D341Med (cell line): ENCODE measurements around the gene CLEC2L.
"Not testable (repeated sequence)": the region's sequence is repeated elsewhere in the genome, so short reads cannot be mapped to it uniquely, and the experiment has no call there.

Source experiments
- DNase-seq: peaks from one replicate; pipeline ENCODE4 v3.0.0; 2012; ENCODE audit warnings: low spot score

The CLEC2L gene

DNA sequence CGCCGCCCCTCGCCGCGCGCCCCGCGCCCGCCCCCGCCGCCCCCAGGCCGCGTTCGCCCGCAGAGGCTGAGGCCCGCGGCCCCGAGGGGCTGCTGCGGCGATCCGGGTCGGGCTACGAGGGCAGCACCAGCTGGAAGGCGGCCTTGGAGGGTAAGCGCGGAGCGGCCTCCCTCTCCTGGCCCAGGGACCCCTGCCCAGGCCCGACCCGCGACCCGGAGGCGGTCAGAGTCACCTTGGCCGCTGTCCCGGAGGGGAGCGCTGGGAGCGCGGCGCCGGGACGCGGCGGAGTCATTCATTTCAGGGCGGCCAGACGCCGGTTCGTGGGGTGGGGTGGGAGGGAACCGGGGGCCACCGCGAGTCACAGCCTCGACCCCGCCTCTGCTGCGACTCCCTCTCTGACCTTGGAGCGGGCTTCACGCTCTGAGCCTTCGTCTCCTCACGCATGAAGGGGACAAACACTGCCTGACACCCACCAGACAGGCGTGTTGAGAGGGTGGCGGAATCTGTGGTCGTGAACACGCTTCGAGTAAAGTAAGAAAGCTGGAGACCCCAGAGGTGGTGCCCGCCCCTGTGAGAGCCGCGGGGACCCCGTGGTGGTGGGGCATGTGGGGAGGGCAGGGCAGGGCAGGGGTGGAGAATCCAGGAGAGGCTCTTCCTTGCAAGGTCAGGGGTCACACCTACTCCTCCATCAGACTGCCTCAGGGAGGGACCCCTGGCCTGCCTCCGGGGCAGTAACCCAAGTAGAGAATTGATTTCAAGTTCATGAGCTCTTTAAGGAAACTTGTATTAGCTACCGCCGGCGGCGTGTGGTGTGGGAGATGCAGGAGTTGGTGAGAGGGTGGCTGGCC is 707 bp downstream of the CLEC2L start:
- no peak for DNase-seq

DNA sequence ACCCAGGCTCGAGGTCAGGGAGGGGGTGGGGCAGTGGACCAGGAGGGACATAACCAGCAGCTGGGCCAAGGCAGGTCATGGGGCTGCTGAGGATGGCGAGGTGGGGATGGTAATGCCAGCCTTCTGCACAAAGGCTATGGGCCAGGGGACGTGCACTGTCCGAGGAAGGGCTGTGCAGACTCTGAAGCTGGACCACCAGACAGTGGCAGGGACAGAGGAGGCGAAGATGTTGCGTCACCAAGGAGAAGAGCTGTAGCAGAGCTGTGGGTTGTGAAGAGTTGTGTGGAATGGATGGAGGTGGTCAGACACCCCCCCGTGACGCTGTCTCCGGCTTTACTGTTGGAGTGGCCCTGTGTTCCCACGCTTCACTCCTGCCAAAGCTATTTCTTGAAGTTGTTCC is 1.8 kb downstream of the CLEC2L start:
- no peak for DNase-seq

- DNase-seq: no peak
These were observed 2.3 kb downstream of the CLEC2L start for GRCh38 chr7:139525750-139526149.

GRCh38 chr7:139526578-139527544 is 3.4 kb downstream of the CLEC2L start:
- no peak for DNase-seq

- DNase-seq: no peak
These were observed 7.6 kb downstream of the CLEC2L start for GRCh38 chr7:139531094-139531493.

DNA sequence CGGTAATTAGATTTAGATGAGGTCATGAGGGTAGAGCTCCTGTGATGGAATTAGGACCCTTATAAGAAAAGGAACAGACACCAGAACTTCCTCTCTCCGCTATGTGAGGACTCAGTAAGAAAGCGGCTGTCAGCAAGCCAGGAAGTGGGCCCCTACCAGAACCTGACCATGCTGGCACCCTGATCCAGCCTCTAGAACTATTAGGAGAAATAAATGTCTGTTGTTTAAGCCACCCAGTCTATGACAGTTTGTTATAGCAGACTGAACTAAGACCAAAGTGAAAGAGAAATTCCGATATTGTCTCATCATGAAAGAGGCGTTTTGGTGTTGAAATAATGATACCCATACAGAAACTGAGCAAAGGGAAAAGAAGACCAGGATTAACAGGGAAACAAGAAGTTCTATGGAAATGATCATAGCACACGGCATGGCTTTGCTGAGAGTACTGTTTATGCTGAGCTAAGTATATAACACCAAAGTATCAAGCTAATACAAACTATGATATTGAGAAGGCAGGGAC is 9.2 kb downstream of the CLEC2L start:
- no peak for DNase-seq

GRCh38 chr7:139534096-139534495 is 10.6 kb downstream of the CLEC2L start:
- no peak for DNase-seq

- no peak for DNase-seq
These were observed 11.6 kb downstream of the CLEC2L start for GRCh38 chr7:139534966-139535651.

- DNase-seq: no peak
These were observed 12.7 kb downstream of the CLEC2L start for GRCh38 chr7:139536152-139536551.

DNA sequence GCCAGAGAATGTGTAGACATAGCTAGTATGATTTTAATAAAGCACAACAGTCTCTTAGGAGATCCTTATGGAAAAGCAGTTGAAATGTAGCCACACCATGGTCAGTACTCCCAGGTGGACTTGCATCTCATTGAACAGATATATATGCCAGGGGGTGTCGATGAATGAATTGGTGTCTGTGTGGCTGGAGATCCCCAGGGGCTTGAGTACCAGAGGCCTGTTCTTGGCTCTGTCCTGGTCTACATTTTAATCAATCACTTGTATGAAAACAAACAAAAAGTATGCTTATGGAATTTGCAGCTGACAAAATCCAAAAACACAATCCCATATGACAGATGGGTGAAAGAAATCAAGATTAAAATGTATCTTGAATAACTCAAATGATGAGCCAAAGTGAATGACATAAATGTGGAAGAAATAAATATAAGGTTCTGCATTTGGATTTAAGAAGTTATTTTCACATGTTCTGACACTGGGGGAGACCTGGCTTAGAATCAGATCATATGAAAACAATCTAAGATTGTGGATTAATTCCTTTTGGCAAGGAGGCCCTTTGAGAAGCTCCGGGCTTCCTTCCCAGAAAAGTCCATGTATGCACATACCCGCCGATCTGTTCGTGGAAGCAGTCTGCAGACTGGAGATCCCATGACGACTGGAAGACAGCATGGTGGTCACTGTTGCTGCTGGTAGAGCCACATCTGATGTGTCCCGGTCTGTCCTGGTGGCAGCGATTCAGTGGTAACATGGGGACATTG is 15.6 kb downstream of the CLEC2L start:
- DNase-seq: no peak

DNA sequence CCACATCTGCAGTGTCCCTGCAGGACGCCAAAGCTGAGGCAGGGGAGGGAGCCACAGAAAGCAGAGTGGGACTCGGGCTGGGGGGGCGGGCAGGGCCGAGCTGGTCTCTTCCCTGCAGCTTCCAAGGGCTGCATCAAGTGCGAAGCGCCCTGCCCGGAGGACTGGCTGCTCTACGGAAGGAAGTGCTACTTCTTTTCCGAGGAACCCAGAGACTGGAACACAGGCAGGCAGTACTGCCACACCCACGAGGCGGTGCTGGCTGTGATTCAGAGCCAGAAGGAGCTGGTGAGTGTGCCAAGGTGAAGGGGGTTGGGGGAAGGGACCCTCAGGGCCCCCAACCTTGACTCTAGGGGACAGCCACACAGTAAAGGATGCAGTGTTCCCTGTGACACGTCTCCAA is 16.7 kb downstream of the CLEC2L start:
- no peak for DNase-seq

- DNase-seq: no peak
These were observed 18.3 kb downstream of the CLEC2L start for GRCh38 chr7:139541600-139542307.

DNA sequence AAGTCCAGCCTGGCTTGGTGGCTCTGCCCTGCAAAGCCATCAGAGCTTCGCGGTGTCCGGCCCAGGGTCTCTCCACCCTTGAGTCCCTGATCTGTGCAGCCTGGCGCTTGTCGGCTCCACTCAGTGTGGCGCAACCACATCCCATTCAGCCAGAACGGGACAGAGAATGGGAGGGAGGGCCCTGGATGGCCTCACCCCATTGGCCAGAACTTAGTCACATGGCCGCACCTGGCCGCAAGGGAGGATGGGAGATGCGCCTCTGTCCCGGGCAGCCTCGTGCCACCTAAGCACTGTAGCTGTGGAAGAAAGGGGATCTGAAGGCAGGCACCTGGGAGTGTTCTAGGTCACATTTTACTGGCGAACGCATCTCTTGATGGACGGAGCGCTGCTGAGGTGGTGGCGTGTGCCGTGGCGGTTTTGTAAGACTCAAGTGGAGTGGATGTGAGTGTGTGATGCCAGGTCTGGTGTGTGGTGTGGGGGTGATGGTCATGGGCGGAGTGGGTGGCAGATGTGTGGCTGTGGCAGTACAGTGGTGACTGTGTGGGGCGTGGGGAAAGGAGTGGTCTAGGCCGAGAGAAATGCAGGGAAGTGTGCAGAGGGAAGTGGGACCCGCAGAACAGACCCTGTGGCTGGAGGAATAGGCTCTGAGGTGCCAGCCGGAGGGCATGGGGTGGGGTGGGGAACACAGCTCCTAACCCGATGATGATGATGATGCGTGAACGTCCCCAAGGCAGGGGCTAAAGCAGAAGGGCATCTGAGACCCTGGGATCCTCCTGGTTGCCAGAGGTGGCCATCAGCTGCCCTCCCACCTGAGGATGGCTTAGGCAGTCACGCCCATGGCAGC is 19.0 kb downstream of the CLEC2L start:
- no peak for DNase-seq

- DNase-seq: no peak
These were observed 20.5 kb downstream of the CLEC2L start for GRCh38 chr7:139543801-139544603.

- no peak for DNase-seq
These were observed 21.2 kb downstream of the CLEC2L start for GRCh38 chr7:139544645-139545044.

GRCh38 chr7:139548302-139549028 is 25.0 kb downstream of the CLEC2L start:
- DNase-seq: no peak

DNA sequence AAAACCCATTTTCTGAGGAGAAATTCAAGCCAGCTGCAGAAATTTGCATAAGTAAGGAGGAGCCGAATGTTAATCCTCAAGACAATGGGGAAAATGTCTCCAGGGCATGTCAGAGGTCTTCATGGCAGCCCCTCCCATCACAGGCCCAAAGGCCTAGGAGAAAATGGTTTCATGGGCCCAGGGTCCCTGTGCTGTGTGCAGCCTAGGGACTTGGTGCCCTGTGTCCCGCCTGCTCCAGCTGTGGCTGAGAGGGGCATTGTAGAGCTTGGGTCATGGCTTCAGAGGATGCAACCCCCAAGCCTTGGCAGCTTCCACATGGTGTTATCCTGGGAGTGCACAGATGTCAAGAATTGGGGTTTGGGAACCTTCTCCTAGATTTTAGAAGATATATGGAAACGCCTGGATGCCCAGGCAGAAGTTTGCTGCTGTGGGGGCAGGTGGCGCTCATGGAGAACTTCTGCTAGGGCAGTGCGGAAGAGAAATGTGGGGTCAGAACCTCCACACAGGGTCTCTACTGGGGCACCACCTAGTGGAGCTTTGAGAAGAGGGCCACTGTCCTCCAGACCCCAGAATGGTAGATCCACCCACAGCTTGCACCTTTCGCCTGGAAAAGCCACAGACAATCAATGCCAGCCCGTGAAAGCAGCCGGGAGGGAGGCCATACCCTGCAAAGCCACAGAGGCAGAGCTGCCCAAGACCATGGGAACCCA is 30.7 kb downstream of the CLEC2L start:
- not testable (repeated sequence) for DNase-seq
